Measurements from ENCODE around the gene BOC.

The BOC gene

GRCh38 chr3:113285226-113285625, 73.9 kb downstream of the BOC start:
- DNase-seq (ENCODE audit: insufficient read length, low spot score) = no peak
- no peak for FAIRE-seq

GRCh38 chr3:113285741-113286140, 74.4 kb downstream of the BOC start:
- FAIRE-seq (no peak), DNase-seq (ENCODE audit: insufficient read length, low spot score) (no peak)

- no peak for DNase-seq (ENCODE audit: insufficient read length, low spot score)
- FAIRE-seq = no peak
Observed at GRCh38 chr3:113286524-113286923, 75.2 kb downstream of the BOC start.

- DNase-seq (ENCODE audit: insufficient read length, low spot score) (no peak), FAIRE-seq (no peak)
Observed at GRCh38 chr3:113287111-113287802, 75.9 kb downstream of the BOC start.

GRCh38 chr3:113287803-113288648, 76.7 kb downstream of the BOC start:
- DNase-seq (ENCODE audit: insufficient read length, low spot score) (no peak), FAIRE-seq (peak; percentile 88)

GRCh38 chr3:113288881-113289280, 77.5 kb downstream of the BOC start:
- FAIRE-seq (no peak), DNase-seq (ENCODE audit: insufficient read length, low spot score) (no peak)

GRCh38 chr3:113291572-113291971, 80.2 kb downstream of the BOC start:
- FAIRE-seq (no peak), DNase-seq (ENCODE audit: insufficient read length, low spot score) (no peak)

GRCh38 chr3:113292933-113293332, 81.6 kb downstream of the BOC start:
- FAIRE-seq (peak; percentile 28), DNase-seq (ENCODE audit: insufficient read length, low spot score) (no peak)

- no peak for DNase-seq (ENCODE audit: insufficient read length, low spot score)
- no peak for FAIRE-seq
Observed at GRCh38 chr3:113293348-113293747, 82.0 kb downstream of the BOC start.

GRCh38 chr3:113295463-113295862, 84.1 kb downstream of the BOC start:
- no peak for FAIRE-seq
- no peak for DNase-seq (ENCODE audit: insufficient read length, low spot score)

- FAIRE-seq (no peak), DNase-seq (ENCODE audit: insufficient read length, low spot score) (no peak)
Observed at GRCh38 chr3:113297287-113297686, 85.9 kb downstream of the BOC start.

GRCh38 chr3:113297841-113298240, 86.5 kb downstream of the BOC start:
- DNase-seq (ENCODE audit: insufficient read length, low spot score) = no peak
- no peak for FAIRE-seq

GRCh38 chr3:113300596-113300995, 89.2 kb downstream of the BOC start:
- FAIRE-seq (peak; percentile 26), DNase-seq (ENCODE audit: insufficient read length, low spot score) (no peak)

- FAIRE-seq (no peak), DNase-seq (ENCODE audit: insufficient read length, low spot score) (no peak)
Observed at GRCh38 chr3:113304102-113304501, 92.7 kb downstream of the BOC start.

GRCh38 chr3:113304856-113305540, 93.6 kb downstream of the BOC start:
- no peak for FAIRE-seq
- no peak for DNase-seq (ENCODE audit: insufficient read length, low spot score)

GRCh38 chr3:113310960-113311359, 99.6 kb downstream of the BOC start:
- FAIRE-seq (no peak), DNase-seq (ENCODE audit: insufficient read length, low spot score) (no peak)

- FAIRE-seq (no peak), DNase-seq (ENCODE audit: insufficient read length, low spot score) (no peak)
Observed at GRCh38 chr3:113312416-113312815, 101.1 kb downstream of the BOC start.

- FAIRE-seq = no peak
Observed at GRCh38 chr3:113314923-113315322, 103.6 kb downstream of the BOC start.

GRCh38 chr3:113329757-113330156, 118.4 kb downstream of the BOC start:
- no peak for FAIRE-seq
- no peak for DNase-seq (ENCODE audit: insufficient read length, low spot score)

More at GRCh38 chr3:113314923-113315322, 103.6 kb downstream of the BOC start:
- DNase-seq (ENCODE audit: insufficient read length, low spot score) = no peak

GRCh38 chr3:113330742-113331141, 119.4 kb downstream of the BOC start:
- DNase-seq (ENCODE audit: insufficient read length, low spot score) (no peak), FAIRE-seq (no peak)

- no peak for DNase-seq (ENCODE audit: insufficient read length, low spot score)
- peak; percentile 42 for FAIRE-seq
Observed at GRCh38 chr3:113331187-113331586, 119.8 kb downstream of the BOC start.

All from GM19239 (cell line).